HG03045 (cell line): ENCODE results near the gene MYO1D.

ENCODE experiments used
- ATAC-seq: cut with Tn5 transposase; IDR thresholded peaks from one replicate; pipeline ENCODE4 v1.9.1; 2021; ENCODE audit warnings: mild to moderate bottlenecking, moderate library complexity; ENCODE audit not compliant: unreplicated experiment

Gene MYO1D

GRCh38 chr17:32631341-32632096, 245.4 kb downstream of the MYO1D start:
- ATAC-seq = no peak

DNA sequence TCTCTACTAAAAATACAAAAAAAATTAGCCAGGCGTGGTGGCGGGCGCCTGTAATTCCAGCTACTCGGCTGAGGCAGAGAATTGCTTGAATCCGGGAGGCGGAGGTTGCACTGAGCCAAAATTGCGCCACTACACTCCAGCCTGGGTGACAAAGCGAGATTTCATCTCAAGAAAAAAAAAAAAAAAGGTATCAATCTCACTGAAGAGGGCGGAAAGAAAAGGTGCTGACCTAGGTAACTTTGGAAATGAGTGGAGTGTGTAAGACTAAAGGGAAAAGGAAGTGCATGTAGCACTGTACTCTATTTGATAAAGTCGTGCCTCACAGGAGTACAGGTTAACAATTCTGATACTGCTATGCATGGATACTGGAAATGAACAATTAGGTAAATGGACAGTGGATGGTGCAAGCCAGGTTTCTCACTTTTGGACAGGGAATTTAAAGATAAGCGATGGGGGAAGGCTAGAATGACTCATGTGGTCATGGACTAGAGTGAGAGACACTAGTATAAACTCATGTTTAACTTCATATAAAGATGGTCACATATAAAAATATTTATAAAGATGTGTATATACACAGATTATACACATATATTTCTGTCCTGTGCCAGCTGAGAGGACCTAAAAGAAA, 247.2 kb downstream of the MYO1D start:
- no peak for ATAC-seq

- ATAC-seq = no peak
Observed at GRCh38 chr17:32628271-32629044, 248.5 kb downstream of the MYO1D start.

DNA sequence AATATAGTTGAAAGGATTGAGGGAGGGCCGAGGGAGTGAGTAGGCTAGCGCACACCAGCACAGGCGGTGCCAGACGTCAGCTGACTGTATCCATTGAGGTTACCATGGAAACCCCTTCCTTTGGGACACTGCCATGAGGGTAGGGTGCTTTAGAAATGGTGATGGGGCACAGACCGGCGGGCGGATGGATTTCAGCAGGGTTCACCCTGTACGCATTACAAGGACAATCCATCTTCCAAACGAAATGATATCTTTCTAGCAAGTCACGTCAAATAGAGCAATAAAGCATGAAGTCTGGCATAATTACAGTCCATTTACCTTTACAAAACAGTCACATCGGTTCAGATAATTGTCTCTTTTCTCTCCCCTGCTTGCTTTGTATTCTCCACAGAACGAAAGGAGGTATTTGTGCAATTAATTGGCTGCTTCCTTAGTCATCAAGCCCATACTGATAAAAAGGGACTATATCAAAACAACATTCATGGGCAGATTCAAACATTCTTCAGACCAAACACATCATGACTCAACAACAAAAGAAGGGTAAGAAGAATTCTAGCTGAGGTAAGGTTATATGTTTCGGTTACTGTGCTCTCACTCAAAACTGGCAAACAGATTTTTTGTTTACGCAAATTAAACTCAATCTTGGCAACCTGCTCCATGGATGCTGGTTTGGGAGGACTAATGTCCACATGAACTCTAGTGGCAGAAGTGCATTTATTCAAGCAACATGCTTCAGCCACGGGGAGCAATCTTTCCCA, 249.5 kb downstream of the MYO1D start:
- no peak for ATAC-seq

GRCh38 chr17:32626379-32626791, 250.5 kb downstream of the MYO1D start:
- no peak for ATAC-seq

GRCh38 chr17:32625971-32626370, 251.0 kb downstream of the MYO1D start:
- no peak for ATAC-seq

DNA sequence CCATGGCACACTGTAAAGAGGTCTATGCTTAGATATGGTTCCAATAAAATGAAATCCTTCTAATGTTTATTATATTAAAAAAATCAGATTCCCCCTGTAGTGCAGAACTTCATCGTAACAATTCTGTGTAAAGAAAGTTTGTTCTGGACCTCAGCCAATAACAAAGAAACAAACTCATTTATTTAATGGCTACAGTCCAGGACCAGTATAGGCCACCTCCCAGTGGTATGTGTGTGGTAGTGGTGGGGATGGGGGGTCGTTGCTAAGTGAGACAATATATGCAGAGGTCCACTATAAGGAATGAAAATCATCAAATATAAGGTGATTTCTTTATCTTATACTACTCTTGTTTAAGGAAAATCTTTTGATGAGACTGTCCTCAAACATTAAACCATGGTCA, 253.7 kb downstream of the MYO1D start:
- no peak for ATAC-seq

DNA sequence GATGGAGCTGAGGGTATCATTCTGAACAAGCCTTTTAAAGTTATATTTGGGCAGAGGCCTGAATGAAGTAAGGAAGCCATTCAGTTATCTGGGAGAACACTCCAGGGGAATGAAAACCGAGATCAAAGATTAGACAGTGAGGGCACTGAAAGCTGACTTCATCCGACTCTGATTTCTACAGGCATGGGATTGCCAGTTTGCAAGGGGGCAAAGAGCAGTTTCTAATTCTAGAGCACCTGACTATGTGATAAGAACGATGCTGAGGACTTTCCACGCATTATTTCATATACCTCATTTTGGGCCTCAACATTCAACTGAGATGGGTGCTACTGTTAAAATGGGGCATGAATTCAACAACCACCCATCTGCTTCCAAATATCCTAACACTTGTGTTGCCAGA, 254.4 kb downstream of the MYO1D start:
- no peak for ATAC-seq

DNA sequence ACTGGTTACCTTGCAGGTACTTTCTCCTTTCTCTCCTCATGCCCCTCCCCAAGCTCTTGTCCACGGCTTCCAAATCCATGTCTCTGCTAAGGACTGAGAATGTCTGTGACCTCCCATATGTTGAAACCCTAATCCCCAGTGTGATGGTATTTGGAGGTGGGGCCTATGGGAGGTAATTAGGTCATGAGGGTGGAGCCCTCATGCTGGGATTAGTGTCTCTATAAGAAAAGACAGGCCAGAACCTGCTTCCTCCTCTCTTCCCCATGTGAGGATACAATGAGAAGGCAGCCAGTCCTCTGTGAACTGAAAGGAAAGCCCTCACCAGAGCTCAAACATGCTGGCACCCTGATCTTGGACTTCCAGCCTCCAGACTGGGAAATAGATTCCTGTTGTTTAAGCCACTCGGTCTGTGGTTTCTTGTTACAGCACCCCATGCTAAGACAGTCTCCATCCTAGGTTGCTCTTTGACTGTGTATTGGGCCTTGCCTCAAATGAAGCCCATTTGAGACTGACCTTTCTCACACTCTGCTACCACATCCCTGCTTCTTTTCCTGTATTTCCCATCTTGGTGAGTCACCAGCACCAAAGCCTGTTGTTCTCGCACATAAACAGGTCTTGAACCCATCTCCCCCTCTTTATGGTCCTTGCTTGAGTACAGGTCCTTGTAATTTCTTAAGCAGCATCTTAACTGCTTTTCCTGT, 255.2 kb downstream of the MYO1D start:
- no peak for ATAC-seq

GRCh38 chr17:32615326-32615725, 261.6 kb downstream of the MYO1D start:
- ATAC-seq = no peak

GRCh38 chr17:32610943-32611342, 266.0 kb downstream of the MYO1D start:
- no peak for ATAC-seq

DNA sequence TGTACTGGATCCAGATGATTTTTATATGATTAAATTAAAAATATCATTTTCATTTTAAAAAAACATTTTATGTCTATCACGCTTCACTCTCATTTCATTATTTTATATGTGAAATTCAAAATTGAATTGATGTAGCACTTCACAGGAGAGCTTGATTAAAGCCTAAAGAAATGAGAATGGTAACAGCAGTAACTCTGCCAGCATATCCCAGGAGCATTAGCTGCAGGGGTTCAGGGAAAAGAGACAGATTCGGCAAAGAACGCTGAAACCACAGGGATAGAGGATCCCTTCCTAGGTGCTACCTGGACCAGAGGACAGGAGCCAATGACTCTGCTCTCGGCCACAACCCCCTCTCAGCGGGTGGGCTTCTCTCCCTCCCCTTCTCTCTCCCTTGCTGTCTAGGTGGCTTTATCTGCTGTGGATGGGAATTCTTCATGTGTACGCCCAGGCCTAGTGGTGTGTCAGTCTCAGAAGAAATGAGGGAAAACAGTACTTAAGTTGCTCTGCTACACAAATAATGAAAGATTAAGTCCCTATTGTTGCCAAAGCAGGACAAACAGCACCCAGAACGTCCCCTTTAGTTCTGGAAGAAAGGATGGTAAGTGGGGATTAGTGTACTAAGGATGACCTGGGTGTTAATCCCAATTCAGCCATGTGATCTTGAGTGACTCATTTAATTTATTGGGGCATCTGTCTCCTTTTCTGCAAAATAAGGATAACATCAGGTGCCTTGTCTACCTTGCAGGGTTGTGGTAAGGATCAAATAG, 266.9 kb downstream of the MYO1D start:
- no peak for ATAC-seq

DNA sequence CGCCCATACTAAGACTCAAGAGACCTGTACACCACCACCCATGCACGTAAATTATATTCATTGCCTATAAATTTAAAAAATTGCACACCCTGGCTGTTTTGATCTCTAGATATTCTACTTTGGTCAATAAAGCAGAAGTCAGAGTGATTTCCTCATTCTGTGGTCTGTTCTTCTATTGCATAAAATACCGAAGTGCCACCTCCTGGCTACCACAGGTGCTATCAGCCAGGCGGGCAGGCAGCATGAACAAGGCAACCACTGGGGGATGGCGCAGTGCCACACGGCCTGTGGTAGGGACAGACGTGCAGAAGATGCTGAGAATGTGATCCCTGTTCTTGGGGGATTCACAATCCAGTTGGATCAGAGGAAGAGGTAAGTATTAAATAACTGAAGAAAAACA, 267.8 kb downstream of the MYO1D start:
- ATAC-seq = no peak

- no peak for ATAC-seq
Observed at GRCh38 chr17:32608267-32608666, 268.7 kb downstream of the MYO1D start.

GRCh38 chr17:32604966-32605365, 272.0 kb downstream of the MYO1D start:
- ATAC-seq = no peak

DNA sequence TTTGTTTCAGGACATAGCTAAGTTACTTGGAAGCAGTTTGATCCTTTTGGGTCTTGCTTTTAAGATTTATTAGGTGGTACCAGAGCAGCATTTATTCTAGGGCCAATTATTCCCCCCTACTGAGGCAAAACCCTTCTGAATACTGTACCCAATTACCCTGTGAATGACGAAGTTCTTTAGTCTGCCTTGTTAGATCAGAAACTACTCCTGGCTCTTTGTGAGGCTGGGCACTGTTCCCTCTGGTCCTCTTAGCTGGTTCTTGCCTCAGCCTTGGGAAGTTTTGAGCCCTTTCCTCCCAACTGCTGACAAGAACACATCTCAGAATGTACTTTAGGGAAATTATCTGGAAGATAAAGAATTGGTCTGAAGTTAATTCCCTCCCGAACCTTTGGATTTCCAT, 274.5 kb downstream of the MYO1D start:
- no peak for ATAC-seq

DNA sequence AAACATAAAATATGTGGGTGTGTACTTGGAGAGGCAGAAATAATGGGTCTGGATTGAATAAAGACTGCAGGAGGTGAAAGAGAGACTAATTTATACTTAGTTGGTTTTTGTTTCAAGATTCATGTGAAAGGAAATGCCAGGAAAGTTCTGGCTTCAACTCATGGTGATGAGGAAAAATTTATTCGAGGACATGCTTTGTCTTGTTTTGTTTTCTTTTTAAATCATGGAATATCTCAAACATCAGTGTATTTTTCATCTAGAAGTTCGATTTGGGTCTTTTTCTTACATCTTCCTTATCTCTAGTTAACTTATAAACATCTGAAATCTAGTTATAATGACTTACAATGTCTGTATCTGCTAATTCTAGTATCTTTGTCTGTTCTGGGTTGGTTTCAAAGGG, 275.1 kb downstream of the MYO1D start:
- no peak for ATAC-seq

GRCh38 chr17:32596628-32597027, 280.3 kb downstream of the MYO1D start:
- no peak for ATAC-seq

DNA sequence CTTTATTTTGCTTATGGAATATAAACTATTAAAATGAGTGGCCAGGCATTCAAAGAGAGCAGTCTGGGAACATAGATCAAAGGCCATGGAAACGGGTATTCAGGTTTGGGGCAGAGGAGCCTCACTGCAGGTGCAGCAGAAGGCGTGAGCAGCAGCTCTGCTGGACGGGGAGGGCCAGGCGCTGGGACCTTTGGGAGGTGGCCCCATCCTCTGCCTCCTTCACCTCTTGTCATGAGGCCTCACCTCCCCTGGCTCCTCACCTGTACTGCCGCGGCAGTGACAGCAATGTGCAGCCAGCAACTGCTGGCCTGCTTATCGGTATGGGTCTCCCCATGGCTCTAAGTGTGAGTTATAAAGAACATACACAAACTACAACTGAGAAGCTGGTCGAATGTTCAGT, 280.7 kb downstream of the MYO1D start:
- no peak for ATAC-seq

- no peak for ATAC-seq
Observed at GRCh38 chr17:32593003-32593402, 283.9 kb downstream of the MYO1D start.
